GM21619 (cell line): ENCODE measurements around the gene ACTN4.
"Not testable (repeated sequence)": the region's sequence is repeated elsewhere in the genome, so short reads cannot be mapped to it uniquely, and the experiment has no call there.

ENCODE experiments used
- ATAC-seq: cut with Tn5 transposase; IDR thresholded peaks from one replicate; pipeline ENCODE4 v1.9.1; 2021; ENCODE audit not compliant: unreplicated experiment

Gene ACTN4

GRCh38 chr19:38735257-38735686 is 87.8 kb downstream of the ACTN4 start:
- no peak for ATAC-seq

- no peak for ATAC-seq
These were observed 88.6 kb downstream of the ACTN4 start for GRCh38 chr19:38736036-38736412.

GRCh38 chr19:38736413-38737280 is 89.2 kb downstream of the ACTN4 start:
- no peak for ATAC-seq

- no peak for ATAC-seq
These were observed 89.9 kb downstream of the ACTN4 start for GRCh38 chr19:38737281-38737865.

- ATAC-seq = no peak
These were observed 90.7 kb downstream of the ACTN4 start for GRCh38 chr19:38737921-38738737.

- no peak for ATAC-seq
These were observed 92.2 kb downstream of the ACTN4 start for GRCh38 chr19:38739440-38740256.

GRCh38 chr19:38740257-38740592 is 92.8 kb downstream of the ACTN4 start:
- ATAC-seq = no peak

- no peak for ATAC-seq
These were observed 93.5 kb downstream of the ACTN4 start for GRCh38 chr19:38740932-38741331.

GRCh38 chr19:38741670-38742069 is 94.2 kb downstream of the ACTN4 start:
- ATAC-seq = no peak

GRCh38 chr19:38742296-38742695 is 94.8 kb downstream of the ACTN4 start:
- no peak for ATAC-seq

GRCh38 chr19:38742906-38743305 is 95.5 kb downstream of the ACTN4 start:
- no peak for ATAC-seq

- ATAC-seq = no peak
These were observed 96.2 kb downstream of the ACTN4 start for GRCh38 chr19:38743394-38744297.

GRCh38 chr19:38744298-38744681 is 96.8 kb downstream of the ACTN4 start, which contains the start of gene CAPN12:
Gene CAPN12 (minus strand): TSS chr19:38744474. CDS start chr19:38744165, 309 bp downstream.
- ATAC-seq = no peak

GRCh38 chr19:38744874-38745273 is 97.4 kb downstream of the ACTN4 start:
- ATAC-seq = no peak

GRCh38 chr19:38745316-38745715 is 97.9 kb downstream of the ACTN4 start:
- ATAC-seq = no peak

GRCh38 chr19:38753783-38754182 is 106.3 kb downstream of the ACTN4 start:
- not testable (repeated sequence) for ATAC-seq

GRCh38 chr19:38754196-38754595 is 106.7 kb downstream of the ACTN4 start:
- ATAC-seq = not testable (repeated sequence)

GRCh38 chr19:38759590-38760003 is 112.1 kb downstream of the ACTN4 start:
- ATAC-seq = no peak

GRCh38 chr19:38760805-38761517 is 113.5 kb downstream of the ACTN4 start:
- ATAC-seq = not testable (repeated sequence)
